Panc1 (cell line): ENCODE data around the gene CBL.

Experiments
- CTCF ChIP-seq: fragments of 450-650 bp; IDR thresholded peaks from 2 replicates; pipeline ENCODE4 v1.5.1; 2017; ENCODE audit warnings: mild to moderate bottlenecking
- POLR2AphosphoS5 ChIP-seq: IDR thresholded peaks from 2 replicates; pipeline ENCODE4 v1.6.1; 2012; ENCODE audit warnings: mild to moderate bottlenecking, low read depth, low read length, moderate library complexity
- REST ChIP-seq, 2 experiments: IDR thresholded peaks; 2 replicates each; pipeline ENCODE4 v1.6.1; 2011 to 2012; ENCODE audit warnings: low read depth in 2 of 2, control low read depth in 1 of 2, low read length in 1 of 2, mild to moderate bottlenecking in 1 of 2, moderate library complexity in 1 of 2; ENCODE audit not compliant: insufficient read depth in 1 of 2
- SIN3A ChIP-seq: IDR thresholded peaks from 2 replicates; pipeline ENCODE4 v1.6.1; 2012; ENCODE audit warnings: low read depth, mild to moderate bottlenecking, low read length, moderate library complexity, borderline replicate concordance; ENCODE audit not compliant: insufficient read depth

- TF ChIP-seq CTCF (no peak), REST (IDR thresholded peaks at IDR 0.05; ENCODE audit: insufficient read depth in 1 of 2, low read depth in 2 of 2, low read length in 1 of 2) (no peak), SIN3A (no peak), POLR2AphosphoS5 (no peak)
Observed at GRCh38 chr11:119181677-119182412, 24.3 kb upstream of the CBL start.
